Neuron (in vitro differentiated cells): ENCODE data around the gene FHOD3.
"Not testable (repeated sequence)": the region's sequence is repeated elsewhere in the genome, so short reads cannot be mapped to it uniquely, and the experiment has no call there.

Source experiments
- H2AFZ ChIP-seq: one replicate; pipeline ENCODE4 v1.6.1; 2013; ENCODE audit warnings: low read depth, mild to moderate bottlenecking, inconsistent platforms, low read length, moderate library complexity
- H3K27me3 ChIP-seq: one replicate; pipeline ENCODE4 v1.6.1; 2013; ENCODE audit warnings: low read length; ENCODE audit not compliant: insufficient read depth
- H3K36me3 ChIP-seq: one replicate; pipeline ENCODE4 v1.6.1; 2013; ENCODE audit warnings: low read length; ENCODE audit not compliant: insufficient read depth
- H3K4me1 ChIP-seq: one replicate; pipeline ENCODE4 v1.6.1; 2013; ENCODE audit warnings: low read length; ENCODE audit not compliant: insufficient read depth
- H3K4me3 ChIP-seq: 2 replicates; pipeline ENCODE4 v1.5.1; 2013; ENCODE audit warnings: mild to moderate bottlenecking, low read length, moderate library complexity
- H3K9me3 ChIP-seq: one replicate; pipeline ENCODE4 v1.6.1; 2013; ENCODE audit warnings: low read length

Gene FHOD3

GRCh38 chr18:36717422-36718110 lies 420.1 kb downstream of the FHOD3 start:
- Histone ChIP-seq H3K27me3 (no peaks in the 10 kb centered on the region), H3K36me3 (peaks cover 3% of the 10 kb centered on the region), H3K9me3 (no peaks in the 10 kb centered on the region), H2AFZ (no peak overlapping the region), H3K4me1 (peaks cover under 1% of the 10 kb centered on the region), H3K4me3 (no peak overlapping the region)

- Histone ChIP-seq H2AFZ (no peak overlapping the region), H3K27me3 (no peaks in the 10 kb centered on the region), H3K4me3 (no peak overlapping the region), H3K4me1 (no peaks in the 10 kb centered on the region), H3K9me3 (no peaks in the 10 kb centered on the region), H3K36me3 (peaks cover 3% of the 10 kb centered on the region)
Measured at GRCh38 chr18:36718705-36719328, 421.3 kb downstream of the FHOD3 start.

- Histone ChIP-seq H3K4me3 (no peak overlapping the region), H3K27me3 (no peaks in the 10 kb centered on the region), H3K9me3 (no peaks in the 10 kb centered on the region), H3K4me1 (no peaks in the 10 kb centered on the region), H3K36me3 (peaks cover 3% of the 10 kb centered on the region), H2AFZ (no peak overlapping the region)
Measured at GRCh38 chr18:36719630-36720029, 422.1 kb downstream of the FHOD3 start.

- not testable (repeated sequence) for H3K4me3 ChIP-seq, H3K9me3 ChIP-seq, H3K4me1 ChIP-seq, H2AFZ ChIP-seq, H3K27me3 ChIP-seq, H3K36me3 ChIP-seq
Measured at GRCh38 chr18:36721351-36721750, 423.8 kb downstream of the FHOD3 start.

GRCh38 chr18:36724169-36724568 lies 426.7 kb downstream of the FHOD3 start:
- Histone ChIP-seq H3K9me3 (no peaks in the 10 kb centered on the region), H3K4me1 (no peaks in the 10 kb centered on the region), H2AFZ (no peak overlapping the region), H3K27me3 (no peaks in the 10 kb centered on the region), H3K36me3 (no peaks in the 10 kb centered on the region), H3K4me3 (no peak overlapping the region)

GRCh38 chr18:36724591-36725001 lies 427.1 kb downstream of the FHOD3 start:
- Histone ChIP-seq H3K27me3 (no peaks in the 10 kb centered on the region), H2AFZ (no peak overlapping the region), H3K4me1 (no peaks in the 10 kb centered on the region), H3K9me3 (no peaks in the 10 kb centered on the region), H3K36me3 (no peaks in the 10 kb centered on the region), H3K4me3 (no peak overlapping the region)

GRCh38 chr18:36728345-36728744 lies 430.8 kb downstream of the FHOD3 start:
- no peaks in the 10 kb centered on the region for H3K4me1 ChIP-seq
- peaks cover 25% of the 10 kb centered on the region for H3K36me3 ChIP-seq
- H3K9me3 ChIP-seq: peaks cover 12% of the 10 kb centered on the region
- no peak overlapping the region for H2AFZ ChIP-seq
- no peak overlapping the region for H3K4me3 ChIP-seq
- H3K27me3 ChIP-seq: no peaks in the 10 kb centered on the region

GRCh38 chr18:36729197-36729596 lies 431.7 kb downstream of the FHOD3 start:
- no peaks in the 10 kb centered on the region for H3K27me3 ChIP-seq
- peaks cover 32% of the 10 kb centered on the region for H3K36me3 ChIP-seq
- H3K4me1 ChIP-seq: no peaks in the 10 kb centered on the region
- peaks cover 12% of the 10 kb centered on the region for H3K9me3 ChIP-seq
- no peak overlapping the region for H3K4me3 ChIP-seq
- H2AFZ ChIP-seq: no peak overlapping the region

- Histone ChIP-seq H3K9me3 (peaks cover 19% of the 10 kb centered on the region), H3K4me1 (no peaks in the 10 kb centered on the region), H2AFZ (no peak overlapping the region), H3K27me3 (no peaks in the 10 kb centered on the region), H3K4me3 (no peak overlapping the region), H3K36me3 (peaks cover 53% of the 10 kb centered on the region)
Measured at GRCh38 chr18:36732264-36732663, 434.8 kb downstream of the FHOD3 start.

GRCh38 chr18:36733150-36733549 lies 435.6 kb downstream of the FHOD3 start:
- H3K27me3 ChIP-seq: no peaks in the 10 kb centered on the region
- H2AFZ ChIP-seq: no peak overlapping the region
- peaks cover 53% of the 10 kb centered on the region for H3K36me3 ChIP-seq
- H3K9me3 ChIP-seq: peaks cover 19% of the 10 kb centered on the region
- H3K4me3 ChIP-seq: no peak overlapping the region
- no peaks in the 10 kb centered on the region for H3K4me1 ChIP-seq

- H3K27me3 ChIP-seq: no peaks in the 10 kb centered on the region
- peaks cover 53% of the 10 kb centered on the region for H3K36me3 ChIP-seq
- no peak overlapping the region for H3K4me3 ChIP-seq
- H2AFZ ChIP-seq: no peak overlapping the region
- no peaks in the 10 kb centered on the region for H3K4me1 ChIP-seq
- H3K9me3 ChIP-seq: peaks cover 19% of the 10 kb centered on the region
Measured at GRCh38 chr18:36734596-36734995, 437.1 kb downstream of the FHOD3 start.

- Histone ChIP-seq H3K4me1 (no peaks in the 10 kb centered on the region), H3K27me3 (no peaks in the 10 kb centered on the region), H3K4me3 (no peak overlapping the region), H3K9me3 (peaks cover 19% of the 10 kb centered on the region), H3K36me3 (peaks cover 53% of the 10 kb centered on the region), H2AFZ (no peak overlapping the region)
Measured at GRCh38 chr18:36735130-36735529, 437.6 kb downstream of the FHOD3 start.

GRCh38 chr18:36736094-36736493 lies 438.6 kb downstream of the FHOD3 start:
- peaks cover 50% of the 10 kb centered on the region for H3K36me3 ChIP-seq
- H2AFZ ChIP-seq: no peak overlapping the region
- no peak overlapping the region for H3K4me3 ChIP-seq

GRCh38 chr18:36737316-36737715 lies 439.8 kb downstream of the FHOD3 start:
- Histone ChIP-seq H3K4me3 (no peak overlapping the region), H3K36me3 (peaks cover 51% of the 10 kb centered on the region), H2AFZ (no peak overlapping the region), H3K9me3 (peaks cover 12% of the 10 kb centered on the region), H3K4me1 (no peaks in the 10 kb centered on the region), H3K27me3 (no peaks in the 10 kb centered on the region)

More at GRCh38 chr18:36736094-36736493, 438.6 kb downstream of the FHOD3 start:
- H3K9me3 ChIP-seq: peaks cover 19% of the 10 kb centered on the region
- H3K4me1 ChIP-seq: no peaks in the 10 kb centered on the region
- H3K27me3 ChIP-seq: no peaks in the 10 kb centered on the region
